ENCODE results near the gene CDK18.

The CDK18 gene

DNA sequence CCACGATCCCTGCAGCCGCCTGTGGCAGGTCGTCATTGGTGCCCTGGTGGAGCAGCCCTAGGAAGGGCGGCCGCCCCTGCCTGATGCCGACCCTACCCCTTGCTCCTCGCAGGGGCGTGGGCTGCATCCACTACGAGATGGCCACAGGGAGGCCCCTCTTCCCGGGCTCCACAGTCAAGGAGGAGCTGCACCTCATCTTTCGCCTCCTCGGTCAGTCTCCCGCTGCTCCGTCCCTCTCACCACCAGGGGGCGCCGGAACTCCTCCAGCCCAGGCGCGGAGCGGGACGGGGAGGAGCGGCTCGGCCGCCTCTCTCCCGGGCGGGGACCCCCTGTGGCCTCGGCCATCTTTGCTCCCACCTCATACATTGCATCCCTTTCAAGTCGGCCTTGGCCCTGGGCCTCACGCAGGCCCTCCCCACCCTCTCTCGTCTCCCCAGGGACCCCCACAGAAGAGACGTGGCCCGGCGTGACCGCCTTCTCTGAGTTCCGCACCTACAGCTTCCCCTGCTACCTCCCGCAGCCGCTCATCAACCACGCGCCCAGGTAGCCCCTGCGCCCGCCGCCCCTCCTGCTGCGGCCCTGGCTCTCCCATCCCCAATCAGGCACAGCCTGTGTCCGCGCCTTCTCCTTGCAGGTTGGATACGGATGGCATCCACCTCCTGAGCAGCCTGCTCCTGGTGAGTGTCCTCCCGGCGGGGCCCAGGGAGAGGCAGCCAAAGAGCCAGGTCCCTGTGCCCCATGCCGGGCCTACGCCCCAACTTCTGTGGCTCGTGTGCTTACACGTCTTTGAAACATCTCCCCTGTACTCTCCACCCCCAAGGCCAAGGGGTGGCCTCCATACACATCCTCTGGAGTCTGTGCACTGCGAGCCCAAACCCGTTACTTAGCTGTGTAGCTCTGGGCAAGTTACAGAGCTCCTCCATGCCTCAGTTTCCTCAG is 24.7 kb downstream of the CDK18 start:
- H3K27ac ChIP-seq, result no peak overlapping the region
- H3K4me3 ChIP-seq, result peak overlapping the region; percentile 38
- TF ChIP-seq, protein P1, sequence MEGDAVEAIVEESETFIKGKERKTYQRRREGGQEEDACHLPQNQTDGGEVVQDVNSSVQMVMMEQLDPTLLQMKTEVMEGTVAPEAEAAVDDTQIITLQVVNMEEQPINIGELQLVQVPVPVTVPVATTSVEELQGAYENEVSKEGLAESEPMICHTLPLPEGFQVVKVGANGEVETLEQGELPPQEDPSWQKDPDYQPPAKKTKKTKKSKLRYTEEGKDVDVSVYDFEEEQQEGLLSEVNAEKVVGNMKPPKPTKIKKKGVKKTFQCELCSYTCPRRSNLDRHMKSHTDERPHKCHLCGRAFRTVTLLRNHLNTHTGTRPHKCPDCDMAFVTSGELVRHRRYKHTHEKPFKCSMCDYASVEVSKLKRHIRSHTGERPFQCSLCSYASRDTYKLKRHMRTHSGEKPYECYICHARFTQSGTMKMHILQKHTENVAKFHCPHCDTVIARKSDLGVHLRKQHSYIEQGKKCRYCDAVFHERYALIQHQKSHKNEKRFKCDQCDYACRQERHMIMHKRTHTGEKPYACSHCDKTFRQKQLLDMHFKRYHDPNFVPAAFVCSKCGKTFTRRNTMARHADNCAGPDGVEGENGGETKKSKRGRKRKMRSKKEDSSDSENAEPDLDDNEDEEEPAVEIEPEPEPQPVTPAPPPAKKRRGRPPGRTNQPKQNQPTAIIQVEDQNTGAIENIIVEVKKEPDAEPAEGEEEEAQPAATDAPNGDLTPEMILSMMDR (IDR thresholded peaks at IDR 0.05), result peak; percentile 96
- DNase-seq (ENCODE audit: low spot score), result no peak

DNA sequence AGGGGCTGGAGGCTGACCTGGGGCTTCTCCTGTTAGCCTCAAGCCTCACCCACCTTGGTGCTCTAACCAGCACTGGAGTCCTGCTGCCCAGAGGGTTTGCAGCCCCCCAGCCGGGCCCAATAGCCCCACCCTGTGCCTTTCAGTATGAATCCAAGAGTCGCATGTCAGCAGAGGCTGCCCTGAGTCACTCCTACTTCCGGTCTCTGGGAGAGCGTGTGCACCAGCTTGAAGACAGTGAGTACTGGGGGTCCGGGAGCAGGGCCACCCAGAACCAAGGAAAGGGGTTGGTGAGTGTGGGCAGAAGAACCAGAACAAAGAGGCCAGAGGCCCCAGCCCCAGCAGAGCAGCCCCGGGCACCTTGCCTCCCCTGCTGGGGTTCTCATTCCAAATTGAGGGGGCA is 25.6 kb downstream of the CDK18 start:
- no peak overlapping the region for H3K27ac ChIP-seq
- H3K4me3 ChIP-seq, result no peak overlapping the region
- TF ChIP-seq, protein P1 (IDR thresholded peaks at IDR 0.05), result no peak
- no peak for DNase-seq (ENCODE audit: low spot score)

DNA sequence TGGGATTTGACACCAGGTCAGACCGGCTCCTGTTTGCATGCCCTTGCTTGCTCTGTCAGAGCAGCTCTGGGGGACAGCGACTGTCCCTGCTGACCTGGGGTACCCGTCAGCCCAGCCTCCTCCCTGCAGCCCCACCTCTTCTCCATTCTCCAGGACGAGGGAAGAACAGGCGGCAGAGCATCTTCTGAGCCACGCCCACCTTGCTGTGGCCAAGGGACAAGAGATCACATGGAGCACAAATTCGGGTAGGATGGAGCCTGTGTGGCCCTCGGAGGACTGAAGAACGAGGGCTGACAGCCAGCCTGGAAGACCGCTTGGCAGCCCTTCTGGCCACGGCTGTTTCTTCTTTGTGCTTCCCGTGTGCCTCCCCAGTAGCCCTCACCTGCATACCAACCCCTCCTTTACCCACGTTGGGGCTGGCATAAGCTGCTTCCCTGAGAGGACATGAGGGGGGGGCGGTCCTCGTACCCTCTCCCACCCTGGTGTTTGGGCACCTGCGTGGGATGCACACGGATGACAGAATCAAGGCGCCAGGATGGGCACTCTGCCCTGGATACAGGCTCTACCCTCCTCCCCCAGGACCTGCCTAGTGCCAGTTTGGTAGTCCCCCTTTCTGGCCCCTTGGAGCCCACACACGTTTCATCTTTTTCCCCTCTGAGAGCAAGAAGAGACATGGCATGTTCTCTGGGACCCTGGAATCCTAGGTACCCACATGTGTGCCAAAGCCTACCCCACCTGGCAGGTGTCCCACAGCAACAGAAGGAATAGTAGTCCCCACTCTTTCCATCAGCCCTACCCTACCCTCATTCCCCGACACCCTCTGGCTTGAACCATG is 26.9 kb downstream of the CDK18 start:
- H3K27ac ChIP-seq, result no peak overlapping the region
- no peak for DNase-seq (ENCODE audit: low spot score)
- TF ChIP-seq, protein P1 (IDR thresholded peaks at IDR 0.05), result no peak

DNA sequence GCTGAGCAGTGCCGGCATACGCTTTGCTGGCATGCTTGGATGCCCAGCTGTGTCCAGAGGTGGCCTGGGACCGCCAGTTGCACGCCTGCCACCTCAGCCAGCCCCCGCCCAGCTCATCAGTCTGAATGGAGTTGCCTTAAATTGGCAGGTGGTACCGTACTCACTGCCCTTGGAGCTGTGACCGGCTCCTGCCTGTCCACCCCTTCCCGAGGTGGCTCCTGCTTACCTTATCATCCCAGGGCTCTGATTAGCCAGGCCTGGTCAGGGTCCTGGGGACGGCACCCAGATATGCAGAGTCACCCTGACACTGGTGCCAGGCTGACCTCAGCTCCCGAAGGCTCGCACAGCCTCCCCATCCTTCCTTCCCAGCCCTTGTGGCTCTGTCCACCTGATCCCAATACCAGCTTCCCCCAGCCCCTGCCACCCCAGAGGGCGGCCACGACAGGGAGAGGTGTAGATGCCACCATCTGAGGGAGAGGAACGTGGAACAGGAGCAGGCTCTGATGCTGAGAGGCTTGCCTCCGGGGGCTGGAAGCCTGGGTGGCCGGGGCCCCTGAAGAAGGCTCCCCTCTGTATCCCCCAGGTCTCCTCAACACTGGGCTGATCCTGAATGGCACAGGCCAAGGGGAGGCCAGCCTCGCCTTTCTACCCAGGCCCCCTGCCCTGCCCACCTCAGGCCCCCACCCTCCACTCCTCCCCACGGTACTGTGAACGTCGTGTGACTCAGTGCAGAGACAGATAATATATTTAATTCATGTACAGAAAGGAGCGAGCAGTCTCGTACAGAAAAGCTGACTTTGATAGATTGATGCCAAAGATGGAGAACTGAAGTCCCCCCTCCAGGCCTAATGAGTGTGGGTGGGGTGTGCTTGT is 27.8 kb downstream of the CDK18 start:
- Histone ChIP-seq H3K27ac (no peak overlapping the region), H3K4me3 (no peak overlapping the region)
- DNase-seq (ENCODE audit: low spot score), result no peak
- TF ChIP-seq, protein P1 (IDR thresholded peaks at IDR 0.05), result no peak

More for the DNA sequence above, 26.9 kb downstream of the CDK18 start:
- H3K4me3 ChIP-seq, result no peak overlapping the region

DNA sequence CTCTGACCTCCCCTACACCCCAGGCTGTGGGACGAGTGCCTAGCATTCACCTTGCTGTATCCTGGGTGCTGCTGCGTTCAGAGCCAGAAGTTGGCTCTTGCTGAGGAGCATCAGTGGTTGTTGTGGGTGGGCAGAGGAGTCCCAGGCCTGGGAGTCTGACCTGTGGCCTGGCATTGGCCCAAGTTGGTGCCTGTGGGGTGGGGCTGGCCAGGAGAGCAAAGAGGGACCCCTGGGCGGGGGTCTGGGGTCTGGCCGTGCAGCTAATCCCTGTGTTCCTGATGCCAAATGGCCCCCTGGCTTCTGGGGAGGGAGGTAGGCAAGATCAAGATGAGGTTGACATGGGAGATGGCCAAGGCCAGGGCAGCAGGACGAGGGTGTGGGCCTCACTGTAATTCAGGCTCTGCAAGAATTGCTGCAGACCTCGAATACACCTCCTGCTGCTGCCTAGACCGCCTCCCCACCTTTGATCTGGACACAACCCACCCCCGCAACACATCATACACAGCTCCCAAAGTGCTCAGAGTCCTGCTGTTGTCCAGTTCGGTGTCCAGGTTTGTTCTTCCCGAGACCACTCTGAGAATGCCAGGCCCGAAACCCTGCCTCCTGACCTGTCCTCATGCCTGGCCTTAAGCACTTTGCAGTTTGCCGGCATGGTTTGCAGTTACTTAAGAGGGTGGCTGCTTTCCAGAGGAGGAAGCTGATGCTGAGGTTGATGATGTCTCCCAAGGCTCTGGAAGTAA is 28.7 kb downstream of the CDK18 start:
- no peak overlapping the region for H3K27ac ChIP-seq
- H3K4me3 ChIP-seq, result no peak overlapping the region
- no peak for DNase-seq (ENCODE audit: low spot score)
- TF ChIP-seq, protein P1 (IDR thresholded peaks at IDR 0.05), result no peak
